Kidney (tissue), 14 donors: ENCODE results near the gene PPP1R18. TPM values are rescaled to one million over a fixed set of nuclear protein-coding genes. Genes with fewer than 3 reads are reported as not detected.

Experiments
- DNase-seq, 5 donors: peaks; one replicate each; pipeline ENCODE4 v3.0.0-alpha.2; 2013 to 2020
- FAIRE-seq: peaks from 2 replicates; lab custom pipeline; 2012; peaks lifted over from hg19 to GRCh38; lab: Jason Lieb, UNC
- H3K27ac ChIP-seq, 2 donors: one replicate each; pipeline ENCODE4 v1.7.0; 2013; ENCODE audit warnings: low read depth in 2 of 2, low read length in 2 of 2, inconsistent platforms in 1 of 2
- H3K27me3 ChIP-seq: one replicate; pipeline ENCODE4 v1.7.1; 2013; ENCODE audit warnings: low read length, inconsistent platforms; ENCODE audit not compliant: control insufficient read depth, insufficient read depth
- H3K36me3 ChIP-seq, 3 donors: one replicate each; pipeline versions ENCODE4 v1.7.0 to v1.7.1; 2013; ENCODE audit warnings: low read length in 3 of 3, control low read depth in 1 of 3, inconsistent platforms in 1 of 3; ENCODE audit not compliant: insufficient read depth in 3 of 3, control insufficient read depth in 2 of 3
- H3K4me1 ChIP-seq, 3 donors: one replicate each; pipeline versions ENCODE4 v1.7.0 to v1.7.1; 2013; ENCODE audit warnings: low read length in 3 of 3, inconsistent platforms in 1 of 3, low read depth in 1 of 3; ENCODE audit not compliant: control insufficient read depth in 2 of 3, insufficient read depth in 2 of 3
- H3K4me3 ChIP-seq, 3 donors: one replicate each; pipeline versions ENCODE4 v1.7.0 to v1.8.1; 2013; ENCODE audit warnings: low read length in 3 of 3, control low read depth in 1 of 3, inconsistent platforms in 1 of 3
- H3K9ac ChIP-seq, 3 donors: one replicate each; pipeline versions ENCODE4 v1.7.0 to v1.7.1; 2013; ENCODE audit warnings: low read length in 3 of 3, control low read depth in 1 of 3, inconsistent platforms in 1 of 3
- H3K9me3 ChIP-seq, 3 donors: one replicate each; pipeline versions ENCODE4 v1.7.0 to v1.7.1; 2013; ENCODE audit warnings: low read length in 3 of 3, control low read depth in 1 of 3, inconsistent platforms in 1 of 3; ENCODE audit not compliant: control insufficient read depth in 2 of 3, insufficient read depth in 1 of 3
- CTCF ChIP-seq: IDR thresholded peaks from 3 replicates; pipeline ENCODE4 v1.5.1; 2012; ENCODE audit warnings: mild to moderate bottlenecking, moderate library complexity, borderline replicate concordance; ENCODE audit not compliant: insufficient read depth; ENCODE audit errors: extremely low read depth
- intact Hi-C: fragments of 100-400 bp; cut with DNase I; formaldehyde crosslinking; loops from one replicate; pipeline ENCODE4 v1.11.1; 2022
- polyA plus RNA-seq: library from polyadenylated mRNA; stranded (reverse); fragments of 350-450 nt; fragmentation: Illumina TruSeq; extraction: RNeasy Lipid Tissue Mini Kit (QIAGEN cat#74804); gene quantifications from one replicate; pipeline ENCODE4 v1.2.3, GENCODE V29; 2014; ENCODE audit warnings: low read depth, low replicate concordance; ENCODE audit not compliant: insufficient read depth
- total RNA-seq: library from RNA; stranded (reverse); fragmentation: NEBNext Ultra II Directional; extraction: Animal tissue kit (Norgen Biotek cat#: 25700); gene quantifications from one replicate; pipeline ENCODE4 v1.2.1, GENCODE V29; 2021
- donor health status: control.
- donor health status: control.
- donor health status: control.
- donor health status: control.
- donor health status: control.
- donor health status: DM: yes; HTN: yes; CAD: no.
- donor health status: Normal renal cell carcinoma (clear cell type).

Gene PPP1R18
- total and polyA plus RNA-seq, 2 donors from 2014 or later = 17.1 to 51.9 TPM

GRCh38 chr6:30688569-30688968, 2.1 kb upstream of the PPP1R18 start:
- Histone ChIP-seq H3K9me3 (no peaks in the 10 kb centered on the region), H3K27ac (peak overlapping the region in 1 of 2 donors; percentile 97), H3K9ac (no peak overlapping the region), H3K4me1 (peaks cover 3 to 18% (median 18%) of the 10 kb centered on the region in 3 donors), H3K4me3 (no peak overlapping the region), H3K36me3 (no peaks in the 10 kb centered on the region), H3K27me3 (no peaks in the 10 kb centered on the region)
- intact Hi-C loops = no loop called here
- DNase-seq (peak in 1 of 5 donors; percentile 65), FAIRE-seq (no peak)
- no peak for TF ChIP-seq CTCF

GRCh38 chr6:30687659-30688431, 1.4 kb upstream of the PPP1R18 start:
- DNase-seq (peak in 4 of 5 donors; percentile 38 to 83 (median 50)), FAIRE-seq (no peak)
- no peak for TF ChIP-seq CTCF
- Histone ChIP-seq H3K9me3 (no peaks in the 10 kb centered on the region), H3K27me3 (no peaks in the 10 kb centered on the region), H3K4me1 (peaks cover 3 to 21% (median 18%) of the 10 kb centered on the region in 3 donors), H3K9ac (peak overlapping the region; percentile 42 to 94 (median 85)), H3K4me3 (peak overlapping the region; percentile 69 to 79 (median 77)), H3K27ac (peak overlapping the region; percentile 97 to 98), H3K36me3 (no peaks in the 10 kb centered on the region)
- intact Hi-C loops = no loop called here

GRCh38 chr6:30686908-30687658, 638 bp upstream of the PPP1R18 start:
- Histone ChIP-seq H3K27ac (peak overlapping the region; percentile 97 to 98), H3K4me1 (peaks cover 3 to 26% (median 24%) of the 10 kb centered on the region in 3 donors), H3K27me3 (no peaks in the 10 kb centered on the region), H3K9ac (peak overlapping the region; percentile 42 to 94 (median 56)), H3K36me3 (no peaks in the 10 kb centered on the region), H3K9me3 (no peaks in the 10 kb centered on the region), H3K4me3 (peak overlapping the region; percentile 69 to 79 (median 77))
- TF ChIP-seq CTCF = no peak
- DNase-seq (peak; percentile 95 to 98 (median 97)), FAIRE-seq (no peak)
- intact Hi-C loops = no loop called here
